Endothelial cell of umbilical vein (primary cell): Measurements from ENCODE around the gene MS4A6E. TPM values are rescaled to one million over a fixed set of nuclear protein-coding genes. Genes with fewer than 3 reads are reported as not detected.

ENCODE experiments used
- BruUV-seq: library from RNA; stranded (reverse); fragments of 400-500 nt; replicated peaks from 2 replicates; lab custom pipeline; 2021; lab: Mats Ljungman, UMichigan
- CTCF ChIA-PET: fragments of 300-600, 350-600 bp; sonication (Branson Sonifier 250); formaldehyde crosslinking; loops from one replicate; lab custom pipeline; 2021; ENCODE audit warnings: antibody characterized with exemption, inconsistent platforms; lab: Charles Lee
- POLR2A ChIA-PET: fragments of 300-600, 350-600 bp; sonication (Branson Sonifier 250); formaldehyde crosslinking; loops from one replicate; lab custom pipeline; 2021; ENCODE audit warnings: antibody characterized with exemption, inconsistent platforms; lab: Charles Lee
- DNase-seq: peaks from one replicate; pipeline ENCODE4 v3.0.0-alpha.2; 2011; ENCODE audit warnings: low read depth, low spot score
- FAIRE-seq: peaks from 2 replicates; lab custom pipeline; 2011; peaks lifted over from hg19 to GRCh38; lab: Jason Lieb, UNC
- H2AFZ ChIP-seq: 2 replicates; pipeline ENCODE4 v1.6.0; 2012; ENCODE audit warnings: low read depth, low read length, control low read depth, inconsistent platforms
- H3K27ac ChIP-seq: 2 replicates; pipeline ENCODE4 v1.5.1; 2011; ENCODE audit warnings: low read depth, mild to moderate bottlenecking, control low read depth, low read length, moderate library complexity; ENCODE audit not compliant: insufficient read depth
- H3K27me3 ChIP-seq, 2 experiments: 2 replicates each; pipeline versions ENCODE4 v1.6.0 to v1.6.1; 2011; ENCODE audit warnings: low read length in 2 of 2, mixed read lengths in 1 of 2; ENCODE audit not compliant: control insufficient read depth in 2 of 2, insufficient read depth in 2 of 2
- H3K36me3 ChIP-seq, 2 experiments: 2 replicates in 1 of 2; 3 replicates in 1 of 2; pipeline ENCODE4 v1.5.1; 2011; ENCODE audit warnings: low read length in 2 of 2, mild to moderate bottlenecking in 1 of 2, moderate library complexity in 1 of 2; ENCODE audit not compliant: control insufficient read depth in 2 of 2, insufficient read depth in 2 of 2; ENCODE audit errors: extremely low read depth in 1 of 2
- H3K4me1 ChIP-seq: 3 replicates; pipeline ENCODE4 v1.5.1; 2011; ENCODE audit warnings: mild to moderate bottlenecking, low read length; ENCODE audit not compliant: control insufficient read depth, insufficient read depth; ENCODE audit errors: extremely low read depth
- H3K4me2 ChIP-seq: 2 replicates; pipeline ENCODE4 v1.6.1; 2011; ENCODE audit warnings: low read length, control low read depth, mixed read lengths; ENCODE audit not compliant: insufficient read depth
- H3K4me3 ChIP-seq, 3 experiments: fragments of 200-600 bp in 1 of 3; sonication (generic), shearing (Covaris generic) in 1 of 3; replicated peaks in 1 of 3; 2 replicates each; pipeline ENCODE4 v1.5.1; 2011 to 2016; ENCODE audit warnings: control low read depth in 3 of 3, low read length in 3 of 3, mild to moderate bottlenecking in 2 of 3, inconsistent platforms in 1 of 3, low read depth in 1 of 3, moderate library complexity in 1 of 3; ENCODE audit not compliant: insufficient read depth in 1 of 3
- H3K79me2 ChIP-seq: 2 replicates; pipeline ENCODE4 v1.6.0; 2012; ENCODE audit warnings: low read length, inconsistent platforms; ENCODE audit not compliant: control insufficient read depth, insufficient read depth
- H3K9ac ChIP-seq: replicated peaks from 2 replicates; pipeline ENCODE3; 2011; ENCODE audit warnings: low read length, control low read depth; ENCODE audit not compliant: insufficient read depth; ENCODE audit errors: extremely low read depth
- H3K9me1 ChIP-seq: replicated peaks from 3 replicates; pipeline ENCODE4 v1.6.0; 2011; ENCODE audit warnings: mild to moderate bottlenecking, low read length; ENCODE audit not compliant: control insufficient read depth, insufficient read depth; ENCODE audit errors: extremely low read depth
- H3K9me3 ChIP-seq: replicated peaks from 2 replicates; pipeline ENCODE4 v1.5.1; 2012; ENCODE audit warnings: low read length, inconsistent platforms; ENCODE audit not compliant: control insufficient read depth, insufficient read depth
- H4K20me1 ChIP-seq: replicated peaks from 2 replicates; pipeline ENCODE3; 2011; ENCODE audit warnings: mild to moderate bottlenecking, low read length; ENCODE audit not compliant: control insufficient read depth, insufficient read depth; ENCODE audit errors: extremely low read depth
- FOS ChIP-seq: IDR thresholded peaks from 2 replicates; pipeline ENCODE4 v1.6.1; 2011; ENCODE audit warnings: mild to moderate bottlenecking, low read length, moderate library complexity, borderline replicate concordance; ENCODE audit not compliant: insufficient read depth
- GATA2 ChIP-seq: IDR thresholded peaks from 2 replicates; pipeline ENCODE4 v1.7.0; 2011; ENCODE audit warnings: low read depth, mild to moderate bottlenecking, moderate library complexity, mixed read lengths, low read length; ENCODE audit not compliant: insufficient read length, insufficient read depth
- POLR2AphosphoS5 ChIP-seq: IDR thresholded peaks from 2 replicates; pipeline ENCODE4 v1.6.1; 2012; ENCODE audit warnings: low read depth, mild to moderate bottlenecking, control low read depth, low read length, moderate library complexity; ENCODE audit not compliant: insufficient read depth
- dilution Hi-C: fragments of 300-500 bp; cut with MboI; formaldehyde crosslinking; loops from one replicate; pipeline ENCODE4 v1.15.0; 2019; ENCODE audit warnings: low sequenced_read_pairs; ENCODE audit not compliant: extremely low pct_ligation_motif_present
- intact Hi-C: fragments of 100-400 bp; cut with micrococcal nuclease; formaldehyde crosslinking; loops from one replicate; pipeline ENCODE4 v1.10.0; 2022
- polyA plus RNA-seq, 4 experiments: library from polyadenylated mRNA; depleted of rRNA in 3 of 4; stranded (reverse) in 3 of 4; unstranded in 1 of 4; fragments of >200 nt; gene quantifications; 2 replicates each; pipeline versions ENCODE4 v1.2.1 to v1.2.3, GENCODE V29; 2011 to 2012; ENCODE audit warnings: missing spikeins in 1 of 4
- total RNA-seq: library from RNA; stranded (reverse); gene quantifications from 2 replicates; pipeline ENCODE4 v1.2.3, GENCODE V29; 2021
- TF ChIP-seq, protein P1 (sequence below): IDR thresholded peaks from 2 replicates; pipeline ENCODE4 v1.6.1; 2011; ENCODE audit not compliant: insufficient read depth, insufficient read length

MS4A6E gene
- total and polyA plus RNA-seq, 2 donors (not counting 3 experiments of a cell fraction or from before 2014, with no cell fraction given) = not detected

DNA sequence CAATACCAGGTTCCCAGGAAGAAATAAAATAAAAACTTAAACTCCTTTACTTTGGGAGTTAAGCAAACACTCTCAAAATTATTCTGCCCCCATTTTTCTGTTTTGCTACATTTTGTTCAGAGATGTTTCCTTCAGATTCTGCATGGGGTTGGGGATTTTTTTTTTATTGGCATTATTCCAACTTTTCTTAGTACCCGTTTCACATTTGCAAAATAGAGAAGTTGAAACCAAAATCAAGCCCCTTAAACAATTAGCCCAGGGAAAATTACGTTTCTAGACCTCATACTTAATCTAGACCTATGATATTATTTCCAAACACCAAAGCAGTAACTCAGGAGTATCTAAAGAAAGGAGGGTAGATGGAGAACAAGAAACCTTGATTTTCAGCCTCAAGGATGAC lies 30.7 kb downstream of the MS4A6E start:
- no TSS peak for BruUV-seq
- Histone ChIP-seq H4K20me1 (no peaks in the 10 kb centered on the region), H3K27ac (no peak overlapping the region), H2AFZ (no peak overlapping the region), H3K9ac (no peak overlapping the region), H3K4me2 (no peak overlapping the region), H3K9me3 (no peaks in the 10 kb centered on the region), H3K4me3 (no peak overlapping the region), H3K27me3 (peaks cover 0 to 2% of the 10 kb centered on the region in 2 experiments), H3K36me3 (no peaks in the 10 kb centered on the region), H3K9me1 (no peaks in the 10 kb centered on the region), H3K79me2 (no peaks in the 10 kb centered on the region), H3K4me1 (no peaks in the 10 kb centered on the region)
- dilution Hi-C loops (no loop called here), intact Hi-C loops (no loop called here)
- POLR2A ChIA-PET = no interaction called here
- no peak for DNase-seq
- no peak for FAIRE-seq
- CTCF ChIA-PET = no interaction called here
- no peak for TF ChIP-seq FOS

DNA sequence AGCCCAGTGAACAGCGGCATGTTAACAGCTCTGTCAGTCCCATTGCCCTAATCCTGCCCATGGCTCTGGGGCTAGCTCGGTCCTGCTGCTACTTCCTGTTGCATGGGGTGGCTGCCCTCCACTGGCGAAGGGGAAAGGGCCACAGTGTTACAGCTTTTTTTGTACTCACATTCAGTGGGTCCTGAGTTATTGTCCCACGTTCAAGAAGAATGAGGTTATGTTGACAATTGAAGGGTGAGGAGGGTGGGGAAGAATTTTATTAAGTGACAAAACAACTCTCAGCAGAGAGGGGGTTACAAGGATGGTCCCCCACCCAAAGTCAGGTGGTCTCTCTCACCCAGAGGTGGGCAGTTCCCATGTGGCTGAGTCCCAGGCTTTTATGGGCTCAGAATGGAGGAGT lies 33.6 kb downstream of the MS4A6E start:
- intact Hi-C loops (loop anchor here (5.0 kb wide), 1 partner anchor 93 kb away; no protein-coding TSS in a partner anchor), dilution Hi-C loops (no loop called here)
- Histone ChIP-seq H3K9me3 (no peaks in the 10 kb centered on the region), H3K4me1 (no peaks in the 10 kb centered on the region), H4K20me1 (no peaks in the 10 kb centered on the region), H3K36me3 (no peaks in the 10 kb centered on the region), H3K27me3 (peaks cover 13 to 16% of the 10 kb centered on the region in 2 experiments), H2AFZ (no peak overlapping the region), H3K27ac (no peak overlapping the region), H3K79me2 (no peaks in the 10 kb centered on the region), H3K9me1 (no peaks in the 10 kb centered on the region), H3K9ac (no peak overlapping the region), H3K4me2 (no peak overlapping the region), H3K4me3 (no peak overlapping the region)
- DNase-seq (no peak), FAIRE-seq (no peak)
- ChIA-PET CTCF (interaction anchor here (5.0 kb wide), 1 partner anchor 13 kb away, joined by 85 read pairs; no protein-coding TSS in a partner anchor), POLR2A (no interaction called here)
- no TSS peak for BruUV-seq
- TF ChIP-seq, protein P1, sequence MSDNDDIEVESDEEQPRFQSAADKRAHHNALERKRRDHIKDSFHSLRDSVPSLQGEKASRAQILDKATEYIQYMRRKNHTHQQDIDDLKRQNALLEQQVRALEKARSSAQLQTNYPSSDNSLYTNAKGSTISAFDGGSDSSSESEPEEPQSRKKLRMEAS = no peak
- TF ChIP-seq GATA2 = no peak
- no peak for TF ChIP-seq POLR2AphosphoS5
- TF ChIP-seq FOS = no peak
